NCI-H2196 treated with DMSO at 0.1 percent for 48 hours (cell line): ENCODE data around the gene PCDHGB7.
"Not testable (repeated sequence)": the region's sequence is repeated elsewhere in the genome, so short reads cannot be mapped to it uniquely, and the experiment has no call there.

ENCODE experiments used
- DNase-seq: peaks from one replicate; lab custom pipeline; 2025; ENCODE audit not compliant: unreplicated experiment; lab: John Stamatoyannopoulos, UW

Gene PCDHGB7

GRCh38 chr5:141417494-141418172, at the start of gene PCDHGB7:
Gene PCDHGB7 (plus strand): TSS chr5:141417677. CDS start chr5:141417860, 183 bp downstream.
- not testable (repeated sequence) for DNase-seq

- DNase-seq: no peak
These were observed 47.3 kb upstream of the PCDHGB7 start, which contains the start of gene PCDHGB3 for GRCh38 chr5:141369994-141370848. Gene PCDHGB3 (plus strand): TSS chr5:141370242. CDS start chr5:141370395, 153 bp downstream.

- DNase-seq: no peak
These were observed 45.7 kb upstream of the PCDHGB7 start for GRCh38 chr5:141371572-141372475.

- no peak for DNase-seq
These were observed 43.7 kb upstream of the PCDHGB7 start, which contains the start of gene PCDHGA6 for GRCh38 chr5:141373673-141374317. Gene PCDHGA6 (plus strand): TSS chr5:141373891. CDS start chr5:141374084, 193 bp downstream.

GRCh38 chr5:141374627-141375026, 42.9 kb upstream of the PCDHGB7 start:
- no peak for DNase-seq

GRCh38 chr5:141375444-141376155, 41.9 kb upstream of the PCDHGB7 start:
- not testable (repeated sequence) for DNase-seq

GRCh38 chr5:141382469-141383294, 34.8 kb upstream of the PCDHGB7 start, which contains the start of gene PCDHGA7:
Gene PCDHGA7 (plus strand): TSS chr5:141382742. CDS start chr5:141382900, 158 bp downstream.
- no peak for DNase-seq

GRCh38 chr5:141383345-141383744, 34.1 kb upstream of the PCDHGB7 start:
- DNase-seq: no peak

GRCh38 chr5:141384471-141385267, 32.8 kb upstream of the PCDHGB7 start:
- DNase-seq: no peak

GRCh38 chr5:141387557-141388311, 29.7 kb upstream of the PCDHGB7 start, which contains the start of gene PCDHGB4:
Gene PCDHGB4 (plus strand): TSS chr5:141387698. CDS start chr5:141387885, 187 bp downstream.
- not testable (repeated sequence) for DNase-seq

- no peak for DNase-seq
These were observed 28.8 kb upstream of the PCDHGB7 start for GRCh38 chr5:141388661-141389060.

- DNase-seq: no peak
These were observed 28.1 kb upstream of the PCDHGB7 start for GRCh38 chr5:141389153-141390042.

- no peak for DNase-seq
These were observed 24.9 kb upstream of the PCDHGB7 start, which contains the start of gene PCDHGA8 for GRCh38 chr5:141392429-141393198. Gene PCDHGA8 (plus strand): TSS chr5:141392633. CDS start chr5:141392814, 181 bp downstream.

- DNase-seq: no peak
These were observed 24.2 kb upstream of the PCDHGB7 start for GRCh38 chr5:141393267-141393666.
